ENCODE measurements around the gene CEBPG. TPM values are rescaled to one million over a fixed set of nuclear protein-coding genes. Genes with fewer than 3 reads are reported as not detected.

CEBPG gene
- total RNA-seq, 1 experiment from 2014 or later: 12.8 TPM

DNA sequence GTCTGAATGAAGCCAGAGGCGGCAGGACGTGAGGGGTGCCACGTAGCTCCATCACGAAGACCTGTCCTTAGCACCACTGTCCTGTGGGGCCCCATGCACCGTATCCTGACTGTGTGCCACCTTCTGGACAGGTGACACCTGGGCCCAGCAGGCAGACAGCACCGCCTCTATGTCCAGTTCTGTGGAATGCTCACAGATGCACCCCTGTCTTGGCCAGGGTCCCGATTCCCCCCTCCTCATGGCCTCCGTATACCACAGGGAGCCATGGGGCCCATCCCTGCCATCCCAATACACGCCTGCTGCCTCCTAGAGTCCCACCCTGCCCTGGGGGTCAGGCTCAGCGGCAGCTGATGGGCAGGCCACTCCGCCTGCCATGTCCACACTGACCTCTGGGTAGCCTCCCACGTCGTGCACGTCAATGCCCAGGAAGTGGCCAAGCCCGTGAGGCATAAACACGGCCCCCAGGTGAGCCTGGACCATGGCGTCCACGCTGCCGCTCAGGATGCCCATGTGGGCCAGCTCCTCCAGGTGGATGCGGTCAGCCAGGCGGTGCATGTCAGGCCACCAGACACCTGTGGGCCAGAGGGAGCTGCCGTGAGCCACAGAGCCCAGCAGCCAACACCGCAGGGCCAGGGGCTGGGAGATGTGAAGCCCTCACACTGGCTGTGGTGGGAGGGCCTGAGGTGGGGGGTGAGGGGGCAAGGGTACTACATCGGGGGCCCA lies 17.6 kb downstream of the CEBPG start:
- no peak for DNase-seq (ENCODE audit: low read depth)
- in situ Hi-C loops (cut with HindIII; ENCODE audit: low pct_unique_long_range_greater_than_20kb, low sequenced_read_pairs): no loop called here

DNA sequence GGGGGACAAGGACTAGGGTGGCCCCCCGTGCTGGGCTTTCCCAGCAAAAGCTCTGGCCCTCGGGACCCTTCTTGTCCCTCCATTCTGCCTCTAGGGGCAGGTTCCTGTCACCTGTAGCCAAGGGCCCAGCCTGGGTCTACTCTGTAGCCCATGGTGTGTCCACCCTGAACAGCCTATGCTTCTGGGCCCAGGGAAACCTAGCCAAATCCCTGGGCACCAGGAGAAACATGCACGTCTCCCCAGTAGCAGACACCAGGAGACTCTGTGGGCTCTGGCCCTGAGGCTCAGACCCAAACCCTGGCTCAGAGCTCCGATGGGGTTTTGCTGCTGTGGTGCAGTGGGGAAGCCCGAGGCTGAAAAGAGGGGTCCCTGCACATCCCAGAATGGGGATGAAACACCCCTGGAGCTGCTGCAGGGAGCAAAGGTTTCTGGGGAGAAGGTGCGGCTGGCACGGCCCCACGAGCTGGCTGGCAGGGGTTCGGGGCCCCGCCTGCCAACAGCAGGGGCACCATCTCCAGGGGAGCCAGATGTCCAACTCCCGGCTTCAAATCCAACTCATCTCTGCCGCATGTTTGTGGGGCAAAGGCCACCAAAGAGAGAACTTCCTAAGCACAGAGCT lies 18.2 kb downstream of the CEBPG start:
- DNase-seq (ENCODE audit: low read depth): no peak
- in situ Hi-C loops (cut with HindIII; ENCODE audit: low pct_unique_long_range_greater_than_20kb, low sequenced_read_pairs): no loop called here

- in situ Hi-C loops (cut with HindIII; ENCODE audit: low pct_unique_long_range_greater_than_20kb, low sequenced_read_pairs): no loop called here
- DNase-seq (ENCODE audit: low read depth): no peak
These were observed 19.1 kb downstream of the CEBPG start for GRCh38 chr19:33392341-33393285.

GRCh38 chr19:33393286-33394005 lies 19.9 kb downstream of the CEBPG start:
- DNase-seq (ENCODE audit: low read depth): no peak
- in situ Hi-C loops (cut with HindIII; ENCODE audit: low pct_unique_long_range_greater_than_20kb, low sequenced_read_pairs): no loop called here

- DNase-seq (ENCODE audit: low read depth): no peak
- in situ Hi-C loops (cut with HindIII; ENCODE audit: low pct_unique_long_range_greater_than_20kb, low sequenced_read_pairs): no loop called here
These were observed 20.7 kb downstream of the CEBPG start for GRCh38 chr19:33394006-33394722.

GRCh38 chr19:33394723-33395560 lies 21.4 kb downstream of the CEBPG start:
- no peak for DNase-seq (ENCODE audit: low read depth)
- in situ Hi-C loops (cut with HindIII; ENCODE audit: low pct_unique_long_range_greater_than_20kb, low sequenced_read_pairs): no loop called here

- DNase-seq (ENCODE audit: low read depth): no peak
- in situ Hi-C loops (cut with HindIII; ENCODE audit: low pct_unique_long_range_greater_than_20kb, low sequenced_read_pairs): no loop called here
These were observed 22.3 kb downstream of the CEBPG start for GRCh38 chr19:33395561-33396550.

GRCh38 chr19:33396701-33397535 lies 23.4 kb downstream of the CEBPG start:
- no peak for DNase-seq (ENCODE audit: low read depth)

GRCh38 chr19:33397536-33398360 lies 24.2 kb downstream of the CEBPG start:
- no peak for DNase-seq (ENCODE audit: low read depth)
- in situ Hi-C loops (cut with HindIII; ENCODE audit: low pct_unique_long_range_greater_than_20kb, low sequenced_read_pairs): no loop called here

More at GRCh38 chr19:33396701-33397535, 23.4 kb downstream of the CEBPG start:
- in situ Hi-C loops (cut with HindIII; ENCODE audit: low pct_unique_long_range_greater_than_20kb, low sequenced_read_pairs): no loop called here

DNA sequence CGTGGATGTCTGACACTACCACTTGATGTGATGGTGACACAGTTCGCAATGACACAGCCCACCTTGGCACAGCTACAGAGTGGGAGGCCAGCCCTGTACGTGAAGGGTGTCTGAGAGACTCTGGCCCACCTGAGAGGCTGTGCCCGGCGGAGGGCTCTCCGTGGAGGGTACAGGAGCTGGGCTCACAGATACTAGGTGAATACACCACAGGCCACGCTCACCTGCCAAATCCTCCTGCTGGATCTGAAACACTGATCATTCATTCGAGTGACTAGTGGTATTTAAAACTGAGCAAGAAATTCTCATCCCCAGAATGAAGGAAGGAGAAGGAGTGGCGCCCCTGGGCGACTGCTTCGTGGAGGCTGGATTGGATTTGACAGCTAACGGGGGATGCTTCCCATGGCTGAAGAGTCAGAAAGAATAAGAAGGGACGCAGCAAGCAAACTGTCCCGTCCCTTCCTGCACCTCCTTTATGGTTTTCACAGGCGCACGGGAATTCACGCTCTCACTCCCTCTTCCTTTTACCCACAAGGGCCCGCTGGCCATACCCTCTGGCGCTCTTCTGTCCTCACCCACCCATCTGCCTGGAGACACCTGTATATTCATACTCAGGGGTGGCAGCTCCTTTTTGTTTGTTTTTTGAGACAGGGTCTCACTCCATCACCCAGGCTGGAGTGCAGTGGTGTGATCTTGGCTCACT lies 25.0 kb downstream of the CEBPG start:
- in situ Hi-C loops (cut with HindIII; ENCODE audit: low pct_unique_long_range_greater_than_20kb, low sequenced_read_pairs): no loop called here
- no peak for DNase-seq (ENCODE audit: low read depth)

DNA sequence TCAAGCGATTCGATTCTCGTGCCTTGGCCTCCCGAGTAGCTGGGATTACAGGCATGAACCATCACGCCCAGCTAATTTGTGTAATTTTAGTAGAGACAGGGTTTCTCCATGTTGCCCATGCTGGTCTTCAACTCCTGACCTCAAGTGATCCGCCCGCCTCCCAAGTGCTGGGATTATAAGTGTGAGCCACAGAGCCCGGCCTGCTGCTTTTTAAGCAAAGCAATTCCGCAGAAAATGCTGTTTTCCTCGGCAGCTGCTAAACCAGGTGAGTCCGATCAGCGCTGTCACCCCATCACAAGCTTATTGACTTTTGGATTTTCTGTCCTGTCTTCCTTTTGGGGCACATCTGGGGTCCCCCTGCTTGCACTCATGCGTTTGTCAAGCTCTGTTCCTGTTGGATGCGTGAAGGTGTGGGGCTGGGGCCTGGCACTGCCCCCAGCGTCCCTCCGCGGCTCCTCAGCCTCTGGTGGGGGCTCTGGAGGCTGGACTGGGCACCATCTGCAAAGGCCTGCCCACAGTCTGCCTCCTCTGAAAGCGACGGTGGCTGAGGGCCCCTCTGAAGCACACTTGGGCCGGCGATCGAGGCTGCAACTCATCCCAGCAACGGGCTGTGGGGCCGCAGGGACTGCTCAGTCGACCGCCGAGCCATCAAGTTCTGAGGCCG lies 25.7 kb downstream of the CEBPG start:
- in situ Hi-C loops (cut with HindIII; ENCODE audit: low pct_unique_long_range_greater_than_20kb, low sequenced_read_pairs): no loop called here
- no peak for DNase-seq (ENCODE audit: low read depth)

GRCh38 chr19:33399745-33400681 lies 26.5 kb downstream of the CEBPG start:
- DNase-seq (ENCODE audit: low read depth): no peak
- in situ Hi-C loops (cut with HindIII; ENCODE audit: low pct_unique_long_range_greater_than_20kb, low sequenced_read_pairs): no loop called here

Measured in Caki2 (cell line).